SU-DHL-6 (cell line): ENCODE measurements around the gene CCT5.

Experiments
- H2AFZ ChIP-seq: fragments of 200-600 bp; sonication (generic); 2 replicates; pipeline ENCODE4 v1.6.1; 2014; ENCODE audit warnings: low read depth, mild to moderate bottlenecking, moderate library complexity, mixed read lengths, antibody characterized with exemption, low read length; ENCODE audit not compliant: severe bottlenecking
- H3F3A ChIP-seq: fragments of 200-600 bp; shearing (Covaris generic); 2 replicates; pipeline ENCODE4 v1.6.0; 2016; ENCODE audit warnings: antibody characterized with exemption, mild to moderate bottlenecking; ENCODE audit not compliant: insufficient read depth
- H3K27ac ChIP-seq: fragments of 200-600 bp; sonication (generic); 2 replicates; pipeline ENCODE4 v1.5.1; 2016; ENCODE audit warnings: low read depth, mild to moderate bottlenecking, low read length, moderate library complexity, mixed read lengths
- H3K27me3 ChIP-seq: fragments of 200-600 bp; sonication (generic), shearing (Covaris generic); 2 replicates; pipeline ENCODE4 v1.6.0; 2014; ENCODE audit warnings: mild to moderate bottlenecking, low read length
- H3K36me3 ChIP-seq: fragments of 200-600 bp; sonication (generic); 2 replicates; pipeline ENCODE4 v1.6.1; 2014; ENCODE audit warnings: mild to moderate bottlenecking, low read length, mixed read lengths
- H3K4me2 ChIP-seq: fragments of 300-600, 200-600 bp; shearing (Covaris generic), sonication (generic); 2 replicates; pipeline ENCODE4 v1.6.0; 2014; ENCODE audit warnings: low read length, low read depth, mild to moderate bottlenecking; ENCODE audit not compliant: poor library complexity, severe bottlenecking
- H3K4me3 ChIP-seq: fragments of 200-600 bp; sonication (generic); 2 replicates; pipeline ENCODE4 v1.5.1; 2014; ENCODE audit warnings: antibody characterized with exemption, low read length, mild to moderate bottlenecking, mixed read lengths; ENCODE audit not compliant: insufficient read depth, poor library complexity, severe bottlenecking
- H3K79me2 ChIP-seq: fragments of 200-600 bp; sonication (generic); 2 replicates; pipeline ENCODE4 v1.6.1; 2014; ENCODE audit warnings: mild to moderate bottlenecking, low read length, moderate library complexity; ENCODE audit not compliant: insufficient read depth
- H3K9ac ChIP-seq: fragments of 200-600 bp; sonication (generic); 2 replicates; pipeline ENCODE4 v1.7.0; 2014; ENCODE audit warnings: mild to moderate bottlenecking, low read length
- H3K9me2 ChIP-seq: fragments of 200-600 bp; sonication (generic); replicated peaks from 2 replicates; pipeline ENCODE4 v1.6.1; 2014; ENCODE audit warnings: low read length; ENCODE audit not compliant: insufficient read depth
- H3K9me3 ChIP-seq: fragments of 200-600 bp; sonication (generic); 2 replicates; pipeline ENCODE4 v1.6.1; 2014; ENCODE audit warnings: low read length, mixed read lengths; ENCODE audit not compliant: insufficient read depth
- H4K20me1 ChIP-seq: fragments of 200-600 bp; sonication (generic); 2 replicates; pipeline ENCODE4 v1.6.1; 2014; ENCODE audit warnings: low read depth, mild to moderate bottlenecking, antibody characterized with exemption, low read length, moderate library complexity, mixed read lengths
- EZH2phosphoT487 ChIP-seq: fragments of 200-600 bp; sonication (generic), shearing (Covaris generic); conservative IDR thresholded peaks from 2 replicates; pipeline ENCODE4 v1.6.1; 2018; ENCODE audit warnings: mild to moderate bottlenecking, antibody characterized with exemption, low read length, moderate library complexity, mixed read lengths
- TF ChIP-seq, protein P1 (sequence below): fragments of 200-600 bp; sonication (generic); IDR thresholded peaks from one replicate; pipeline ENCODE4 v1.5.1; 2017; ENCODE audit warnings: antibody characterized with exemption, mild to moderate bottlenecking, low read length, moderate library complexity; ENCODE audit not compliant: insufficient read depth, poor library complexity, severe bottlenecking

The CCT5 gene

DNA sequence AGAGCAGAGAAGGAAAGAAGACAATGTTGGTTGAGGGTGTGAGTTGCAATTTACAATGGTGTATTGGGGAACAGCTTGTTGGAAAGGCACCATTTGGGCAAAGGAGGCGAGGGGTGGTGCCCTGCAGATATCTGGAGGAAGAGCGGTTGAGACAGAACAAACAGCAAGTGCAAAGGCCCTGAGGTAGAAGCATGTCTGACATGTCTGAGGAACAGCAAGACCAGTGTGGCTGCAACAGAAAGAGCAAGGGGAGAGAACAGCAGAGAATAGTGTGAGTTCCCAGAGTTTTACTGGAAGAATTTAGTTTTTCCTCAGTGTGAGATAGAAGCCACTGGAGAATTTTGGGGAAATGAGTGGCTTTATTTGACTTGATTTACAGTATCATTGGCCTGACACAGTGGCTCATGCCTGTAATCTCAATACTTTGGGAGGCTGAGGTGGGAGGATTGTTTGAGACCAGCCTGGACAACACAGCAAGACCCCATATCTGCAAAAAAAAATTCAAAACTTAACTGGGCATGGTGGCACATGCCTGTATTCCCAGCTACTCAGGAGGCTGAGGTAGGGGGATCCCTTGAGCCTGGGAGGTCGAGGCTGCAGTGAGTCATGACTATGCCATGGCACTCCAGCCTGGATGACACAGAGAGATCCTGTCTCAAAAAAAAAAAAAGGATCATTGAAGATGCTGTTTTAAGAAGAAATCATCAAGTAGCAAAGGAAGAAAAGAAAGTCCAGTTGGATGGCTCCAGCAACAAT is 44.0 kb downstream of the CCT5 start:
- Histone ChIP-seq H4K20me1 (no peaks in the 10 kb centered on the region), H3K9me2 (no peaks in the 10 kb centered on the region), H3K4me3 (no peak overlapping the region), H3F3A (no peaks in the 10 kb centered on the region), H3K27ac (no peak overlapping the region), H3K9me3 (no peaks in the 10 kb centered on the region), H3K36me3 (no peaks in the 10 kb centered on the region), H3K4me2 (no peak overlapping the region), H3K27me3 (no peaks in the 10 kb centered on the region), H3K9ac (no peak overlapping the region), H2AFZ (no peak overlapping the region), H3K79me2 (no peaks in the 10 kb centered on the region)
- no peak for TF ChIP-seq EZH2phosphoT487
- TF ChIP-seq, protein P1, sequence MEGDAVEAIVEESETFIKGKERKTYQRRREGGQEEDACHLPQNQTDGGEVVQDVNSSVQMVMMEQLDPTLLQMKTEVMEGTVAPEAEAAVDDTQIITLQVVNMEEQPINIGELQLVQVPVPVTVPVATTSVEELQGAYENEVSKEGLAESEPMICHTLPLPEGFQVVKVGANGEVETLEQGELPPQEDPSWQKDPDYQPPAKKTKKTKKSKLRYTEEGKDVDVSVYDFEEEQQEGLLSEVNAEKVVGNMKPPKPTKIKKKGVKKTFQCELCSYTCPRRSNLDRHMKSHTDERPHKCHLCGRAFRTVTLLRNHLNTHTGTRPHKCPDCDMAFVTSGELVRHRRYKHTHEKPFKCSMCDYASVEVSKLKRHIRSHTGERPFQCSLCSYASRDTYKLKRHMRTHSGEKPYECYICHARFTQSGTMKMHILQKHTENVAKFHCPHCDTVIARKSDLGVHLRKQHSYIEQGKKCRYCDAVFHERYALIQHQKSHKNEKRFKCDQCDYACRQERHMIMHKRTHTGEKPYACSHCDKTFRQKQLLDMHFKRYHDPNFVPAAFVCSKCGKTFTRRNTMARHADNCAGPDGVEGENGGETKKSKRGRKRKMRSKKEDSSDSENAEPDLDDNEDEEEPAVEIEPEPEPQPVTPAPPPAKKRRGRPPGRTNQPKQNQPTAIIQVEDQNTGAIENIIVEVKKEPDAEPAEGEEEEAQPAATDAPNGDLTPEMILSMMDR, result no peak

- H4K20me1 ChIP-seq, result no peaks in the 10 kb centered on the region
- no peak overlapping the region for H3K4me2 ChIP-seq
- no peak overlapping the region for H3K27ac ChIP-seq
- no peaks in the 10 kb centered on the region for H3K36me3 ChIP-seq
- no peaks in the 10 kb centered on the region for H3K9me2 ChIP-seq
- no peak for TF ChIP-seq EZH2phosphoT487
- TF ChIP-seq, protein P1, result no peak
- no peak overlapping the region for H3K9ac ChIP-seq
- no peaks in the 10 kb centered on the region for H3F3A ChIP-seq
- H2AFZ ChIP-seq, result no peak overlapping the region
- H3K27me3 ChIP-seq, result no peaks in the 10 kb centered on the region
- no peaks in the 10 kb centered on the region for H3K9me3 ChIP-seq
- no peak overlapping the region for H3K4me3 ChIP-seq
- H3K79me2 ChIP-seq, result no peaks in the 10 kb centered on the region
Observed at GRCh38 chr5:10295619-10296326, 45.7 kb downstream of the CCT5 start.

GRCh38 chr5:10297646-10298204 is 47.6 kb downstream of the CCT5 start:
- Histone ChIP-seq H3K9ac (no peak overlapping the region), H3K36me3 (no peaks in the 10 kb centered on the region), H3F3A (no peaks in the 10 kb centered on the region), H3K79me2 (no peaks in the 10 kb centered on the region), H3K4me3 (no peak overlapping the region), H3K9me2 (no peaks in the 10 kb centered on the region), H3K27me3 (no peaks in the 10 kb centered on the region), H3K9me3 (no peaks in the 10 kb centered on the region), H3K4me2 (no peak overlapping the region), H2AFZ (no peak overlapping the region), H4K20me1 (no peaks in the 10 kb centered on the region), H3K27ac (no peak overlapping the region)
- no peak for TF ChIP-seq EZH2phosphoT487
- TF ChIP-seq, protein P1, result no peak
